Measurements from ENCODE around the gene TNFRSF14. TPM values are rescaled to one million over a fixed set of nuclear protein-coding genes. Genes with fewer than 3 reads are reported as not detected.

The TNFRSF14 gene
- total RNA-seq, 1 experiment from 2014 or later = 0.57 TPM

DNA sequence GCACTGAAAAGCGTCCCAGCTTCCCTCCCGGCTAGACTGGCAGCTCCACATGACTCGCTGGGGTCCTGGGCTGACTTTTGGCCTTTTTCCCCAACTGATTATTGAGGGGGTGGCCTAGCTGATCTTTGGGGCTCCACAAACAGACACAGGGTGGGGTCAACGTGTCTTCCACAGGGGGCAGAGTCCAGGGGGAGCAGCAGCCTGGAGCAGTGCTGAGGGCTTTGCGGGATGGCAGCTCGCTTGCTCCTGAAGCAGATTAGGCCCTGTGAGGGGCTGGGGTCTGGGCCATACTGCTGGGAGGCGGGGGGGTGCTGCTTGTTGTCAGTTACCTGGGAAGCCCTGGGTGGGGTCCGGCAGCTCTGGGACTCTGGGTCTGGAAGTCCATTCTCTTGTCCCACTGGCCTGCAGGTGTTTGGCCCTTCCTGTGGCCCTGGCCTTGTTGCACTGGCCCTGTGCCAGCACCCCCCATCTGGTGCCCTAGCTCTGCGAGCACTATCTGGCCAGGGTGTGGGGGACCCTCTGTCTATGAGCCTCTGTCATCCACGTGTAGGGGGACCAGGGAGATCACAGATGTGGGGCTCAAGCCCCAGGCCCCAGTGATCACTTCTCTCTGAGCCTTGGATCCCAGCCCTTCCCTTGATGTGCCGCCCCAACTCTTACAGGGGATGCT lies 13.8 kb upstream of the TNFRSF14 start:
- no peaks in the 10 kb centered on the region for H3K79me1 ChIP-seq (ENCODE audit: insufficient read depth, low read depth, low read length, poor library complexity, severe bottlenecking)
- TF ChIP-seq, protein P1, sequence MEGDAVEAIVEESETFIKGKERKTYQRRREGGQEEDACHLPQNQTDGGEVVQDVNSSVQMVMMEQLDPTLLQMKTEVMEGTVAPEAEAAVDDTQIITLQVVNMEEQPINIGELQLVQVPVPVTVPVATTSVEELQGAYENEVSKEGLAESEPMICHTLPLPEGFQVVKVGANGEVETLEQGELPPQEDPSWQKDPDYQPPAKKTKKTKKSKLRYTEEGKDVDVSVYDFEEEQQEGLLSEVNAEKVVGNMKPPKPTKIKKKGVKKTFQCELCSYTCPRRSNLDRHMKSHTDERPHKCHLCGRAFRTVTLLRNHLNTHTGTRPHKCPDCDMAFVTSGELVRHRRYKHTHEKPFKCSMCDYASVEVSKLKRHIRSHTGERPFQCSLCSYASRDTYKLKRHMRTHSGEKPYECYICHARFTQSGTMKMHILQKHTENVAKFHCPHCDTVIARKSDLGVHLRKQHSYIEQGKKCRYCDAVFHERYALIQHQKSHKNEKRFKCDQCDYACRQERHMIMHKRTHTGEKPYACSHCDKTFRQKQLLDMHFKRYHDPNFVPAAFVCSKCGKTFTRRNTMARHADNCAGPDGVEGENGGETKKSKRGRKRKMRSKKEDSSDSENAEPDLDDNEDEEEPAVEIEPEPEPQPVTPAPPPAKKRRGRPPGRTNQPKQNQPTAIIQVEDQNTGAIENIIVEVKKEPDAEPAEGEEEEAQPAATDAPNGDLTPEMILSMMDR (conservative IDR thresholded peaks at IDR 0.05) = no peak
- H3K27ac ChIP-seq (ENCODE audit: insufficient read length, low read depth, low read length) = no peak overlapping the region
- H3K79me2 ChIP-seq (ENCODE audit: insufficient read depth, low read length) = no peaks in the 10 kb centered on the region
- H3K23ac ChIP-seq (ENCODE audit: insufficient read length, low read depth, low read length) = no peak overlapping the region
- Mint-ChIP-seq H3K27me3 (ENCODE audit: low read depth) (peaks cover 42% of the 10 kb centered on the region), H3K36me3 (ENCODE audit: insufficient read depth in 1 of 3, low read depth in 3 of 3) (no peaks in the 10 kb centered on the region), H3K9me3 (no peaks in the 10 kb centered on the region; a peak in 1 of 5 replicates), H3K4me3 (no peak overlapping the region), H3K4me1 (peaks cover 3 to 20% of the 10 kb centered on the region in 2 experiments; a peak in 2 of 4 replicates), H3K27ac (peak overlapping the region in 1 of 3 experiments; percentile 39; a peak in 1 of 7 replicates)
- no peak overlapping the region for H2AFZ ChIP-seq (ENCODE audit: low read length)
- H4K91ac ChIP-seq (ENCODE audit: insufficient read length, low read depth, low read length) = no peak overlapping the region
- no peaks in the 10 kb centered on the region for H4K20me1 ChIP-seq (ENCODE audit: control insufficient read depth, insufficient read depth, insufficient read length)
- H4K8ac ChIP-seq (replicated peaks; ENCODE audit: insufficient read length, low read depth, low read length) = no peak overlapping the region
- no peak overlapping the region for H2BK120ac ChIP-seq (ENCODE audit: low read depth, low read length, poor library complexity, severe bottlenecking)
- no peak overlapping the region for H3K4me2 ChIP-seq (ENCODE audit: insufficient read depth, insufficient read length, low read length)
- no peak overlapping the region for H3K18ac ChIP-seq (ENCODE audit: insufficient read length, low read depth, low read length)
- DNase-seq = no peak
- no peak overlapping the region for H3K14ac ChIP-seq (ENCODE audit: insufficient read depth, low read length)
- H3K56ac ChIP-seq (ENCODE audit: insufficient read length, low read depth, low read length) = no peak overlapping the region
- H2BK15ac ChIP-seq (ENCODE audit: low read depth, low read length) = no peak overlapping the region
- WGBS (ENCODE audit: extremely low coverage, insufficient read length, low lambda C conversion rate) = no CpG with 5 or more reads among the region's 11 CpGs
- no peak overlapping the region for H2AK5ac ChIP-seq (ENCODE audit: insufficient read length, low read length)
- H3K4ac ChIP-seq (ENCODE audit: low read depth, low read length) = no peak overlapping the region
- no peaks in the 10 kb centered on the region; the same call in 1 of the 2 replicates for H3K27me3 ChIP-seq (ENCODE audit: insufficient read depth, low read length)
- no peak overlapping the region for H2BK12ac ChIP-seq (ENCODE audit: insufficient read length, low read depth, low read length)
- H3K9me3 ChIP-seq (ENCODE audit: control insufficient read depth, low read depth, low read length) = no peaks in the 10 kb centered on the region
- H3K9ac ChIP-seq (ENCODE audit: extremely low read depth, insufficient read length, low read length) = no peak overlapping the region
- H3T11ph ChIP-seq (ENCODE audit: low read length) = no peak overlapping the region
- peaks cover 11% of the 10 kb centered on the region for H3K23me2 ChIP-seq (ENCODE audit: insufficient read length, low read depth, low read length, poor library complexity, severe bottlenecking)
- no peaks in the 10 kb centered on the region for H3K4me1 ChIP-seq (ENCODE audit: insufficient read depth, low read length)
- no peak overlapping the region for H4K5ac ChIP-seq (ENCODE audit: insufficient read length, low read depth, low read length)
- no peak overlapping the region for H2BK20ac ChIP-seq (ENCODE audit: low read depth, low read length, poor library complexity, severe bottlenecking)
- no peak overlapping the region for H2BK5ac ChIP-seq (ENCODE audit: insufficient read length, low read length)
